VCaP (cell line): ENCODE results near the gene PLA2G7.

Experiments
- H3K27ac ChIP-seq: fragments of 450-650 bp; 2 replicates; pipeline ENCODE4 v1.5.1; 2017
- TF ChIP-seq, protein P1 (sequence below): fragments of 450-650 bp; conservative IDR thresholded peaks from 2 replicates; pipeline ENCODE4 v1.5.1; 2017; ENCODE audit warnings: mild to moderate bottlenecking, moderate library complexity

The PLA2G7 gene

DNA sequence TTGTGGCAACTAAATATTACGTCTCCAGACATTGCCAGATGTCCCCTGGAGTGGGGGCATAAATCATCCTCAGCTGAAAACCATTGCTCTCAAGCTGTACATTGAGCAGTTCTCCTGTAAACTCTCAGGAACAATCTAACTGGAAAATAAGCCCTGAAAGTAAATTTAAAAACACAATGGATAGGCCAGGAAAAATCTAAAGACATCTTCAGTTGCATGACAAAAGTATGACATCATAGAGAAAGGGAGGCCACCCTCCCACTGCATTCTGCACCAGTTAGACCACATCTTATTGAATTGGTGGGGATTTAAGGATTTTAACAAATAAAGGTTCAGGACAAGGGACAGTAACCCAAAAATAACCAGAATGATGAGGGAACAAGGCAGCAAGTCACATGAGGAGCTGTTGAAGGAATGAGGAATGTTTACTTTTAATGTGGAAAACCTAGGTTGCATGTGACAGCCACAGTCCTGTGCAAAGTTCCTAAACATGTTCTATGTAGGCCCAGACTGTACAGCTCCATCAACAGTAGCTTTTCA lies 5.3 kb downstream of the PLA2G7 start:
- no peak overlapping the region for H3K27ac ChIP-seq
- TF ChIP-seq, protein P1, sequence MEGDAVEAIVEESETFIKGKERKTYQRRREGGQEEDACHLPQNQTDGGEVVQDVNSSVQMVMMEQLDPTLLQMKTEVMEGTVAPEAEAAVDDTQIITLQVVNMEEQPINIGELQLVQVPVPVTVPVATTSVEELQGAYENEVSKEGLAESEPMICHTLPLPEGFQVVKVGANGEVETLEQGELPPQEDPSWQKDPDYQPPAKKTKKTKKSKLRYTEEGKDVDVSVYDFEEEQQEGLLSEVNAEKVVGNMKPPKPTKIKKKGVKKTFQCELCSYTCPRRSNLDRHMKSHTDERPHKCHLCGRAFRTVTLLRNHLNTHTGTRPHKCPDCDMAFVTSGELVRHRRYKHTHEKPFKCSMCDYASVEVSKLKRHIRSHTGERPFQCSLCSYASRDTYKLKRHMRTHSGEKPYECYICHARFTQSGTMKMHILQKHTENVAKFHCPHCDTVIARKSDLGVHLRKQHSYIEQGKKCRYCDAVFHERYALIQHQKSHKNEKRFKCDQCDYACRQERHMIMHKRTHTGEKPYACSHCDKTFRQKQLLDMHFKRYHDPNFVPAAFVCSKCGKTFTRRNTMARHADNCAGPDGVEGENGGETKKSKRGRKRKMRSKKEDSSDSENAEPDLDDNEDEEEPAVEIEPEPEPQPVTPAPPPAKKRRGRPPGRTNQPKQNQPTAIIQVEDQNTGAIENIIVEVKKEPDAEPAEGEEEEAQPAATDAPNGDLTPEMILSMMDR, result no peak

DNA sequence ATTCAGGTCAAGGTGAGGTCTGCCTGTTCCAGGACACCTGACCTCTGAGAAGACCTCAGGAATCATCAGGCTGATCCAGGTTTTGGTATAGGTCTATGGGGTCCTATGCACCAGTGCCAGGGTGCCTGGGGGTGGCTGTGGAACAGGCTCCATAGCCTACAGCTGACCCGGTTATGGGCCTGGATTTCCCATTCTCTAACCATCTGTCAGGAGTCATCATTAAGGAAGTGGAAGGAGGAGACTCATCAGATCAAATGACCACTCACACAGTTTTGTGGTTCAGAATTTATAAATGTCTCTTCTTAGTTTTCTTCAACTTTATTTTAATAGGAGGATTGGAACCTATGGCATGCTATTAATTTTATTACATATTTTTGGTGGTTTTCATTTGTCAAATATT lies 14.8 kb downstream of the PLA2G7 start:
- no peak overlapping the region for H3K27ac ChIP-seq
- TF ChIP-seq, protein P1, result no peak

DNA sequence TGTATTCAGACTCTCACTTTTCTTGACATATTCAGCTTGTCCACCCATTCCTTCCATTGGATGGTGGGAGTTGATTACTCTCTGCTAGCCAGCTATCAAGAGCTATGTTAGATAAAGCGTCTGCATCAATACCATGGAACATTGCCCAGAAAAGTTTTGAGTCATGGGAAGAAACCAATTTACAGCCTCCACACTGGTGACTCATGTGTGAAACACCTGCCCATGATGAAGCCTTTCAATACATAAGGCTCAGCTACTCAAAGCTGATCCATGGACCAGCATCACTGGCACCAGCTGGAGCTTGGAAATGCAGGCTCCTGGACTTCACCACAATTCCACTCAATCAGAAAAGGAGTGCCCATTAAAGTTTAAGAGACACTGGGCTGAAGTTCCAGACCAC lies 16.1 kb downstream of the PLA2G7 start:
- TF ChIP-seq, protein P1, result no peak

DNA sequence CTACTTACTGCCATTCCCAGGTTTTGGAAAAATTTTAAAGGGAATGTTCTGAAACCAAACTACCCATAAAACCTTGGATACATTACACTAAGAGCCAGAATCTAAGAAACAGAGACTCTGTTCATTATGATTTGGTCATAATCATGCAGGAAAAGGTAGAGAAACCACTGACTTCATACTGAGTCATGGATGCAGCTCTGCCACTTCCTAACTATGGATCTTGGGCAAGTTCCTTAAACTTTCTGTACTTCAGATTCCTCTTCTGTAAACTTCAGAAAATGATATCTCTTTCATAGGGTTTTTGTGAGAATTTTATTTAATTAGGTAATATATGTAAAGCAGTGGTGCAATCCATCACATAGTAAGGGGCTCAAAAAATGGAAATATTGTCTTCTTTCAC lies 20.0 kb downstream of the PLA2G7 start:
- TF ChIP-seq, protein P1, result no peak

More for the DNA sequence above, 16.1 kb downstream of the PLA2G7 start:
- H3K27ac ChIP-seq, result no peak overlapping the region

DNA sequence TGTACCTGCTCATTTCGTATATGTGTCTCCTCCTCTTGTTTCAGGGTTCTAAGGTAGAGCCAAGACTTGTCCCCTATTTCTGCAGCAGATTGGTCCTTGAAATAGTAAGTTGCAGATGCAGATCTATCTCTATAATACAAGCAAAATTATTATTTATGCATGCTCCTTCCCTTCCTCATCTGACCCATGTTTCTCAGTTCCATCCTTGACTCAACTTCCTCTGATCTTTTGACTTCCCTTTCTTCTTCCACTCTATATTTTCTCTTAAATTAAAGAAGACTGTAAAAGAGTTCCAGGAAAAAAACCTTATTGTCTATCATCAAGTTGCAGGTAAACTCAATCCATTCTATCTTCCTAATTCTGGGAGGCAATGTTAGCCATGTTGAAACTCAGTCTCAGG lies 23.7 kb downstream of the PLA2G7 start:
- TF ChIP-seq, protein P1, result no peak
- H3K27ac ChIP-seq, result no peak overlapping the region

More for the DNA sequence above, 20.0 kb downstream of the PLA2G7 start:
- H3K27ac ChIP-seq, result no peak overlapping the region

DNA sequence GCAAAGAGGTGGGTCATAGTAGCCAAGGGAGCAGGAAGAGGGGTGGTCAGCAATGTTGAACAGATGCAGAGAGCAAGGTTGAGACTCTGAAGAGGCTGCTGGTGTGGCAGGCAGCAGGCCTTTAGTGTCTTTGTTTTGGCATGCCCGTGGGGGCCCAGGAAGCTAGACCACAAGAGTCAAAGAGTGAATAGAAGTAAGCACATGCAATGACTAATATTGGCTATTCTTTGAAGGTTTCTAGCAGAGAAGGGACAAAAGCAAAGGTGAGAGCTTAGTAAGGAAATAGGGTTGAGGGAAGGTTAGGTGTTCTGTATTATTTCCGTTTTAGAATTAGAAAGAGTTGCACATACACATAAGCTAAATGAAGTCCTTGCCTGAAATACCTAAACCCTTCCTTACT lies 28.7 kb downstream of the PLA2G7 start:
- no peak overlapping the region for H3K27ac ChIP-seq
- TF ChIP-seq, protein P1, result no peak

DNA sequence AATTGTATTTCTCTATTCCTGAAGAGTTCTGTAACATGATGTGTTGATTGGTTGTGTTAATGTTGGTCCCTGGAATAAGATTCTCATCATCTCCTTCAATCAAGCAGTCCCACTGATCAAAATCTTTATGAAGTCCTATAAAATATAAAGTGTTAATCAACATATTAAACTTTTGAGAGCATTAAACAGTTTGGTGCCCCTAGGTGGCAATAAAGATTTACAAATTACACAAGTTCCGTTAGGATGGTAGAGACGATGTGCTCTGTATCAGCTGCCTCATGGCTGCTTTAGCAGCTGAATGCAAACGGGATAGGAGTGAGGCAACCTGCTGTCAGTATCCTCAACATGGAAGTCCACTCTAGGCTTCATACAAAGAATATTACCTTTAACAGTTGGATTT lies 30.6 kb downstream of the PLA2G7 start:
- TF ChIP-seq, protein P1, result peak; percentile 51
- no peak overlapping the region for H3K27ac ChIP-seq

DNA sequence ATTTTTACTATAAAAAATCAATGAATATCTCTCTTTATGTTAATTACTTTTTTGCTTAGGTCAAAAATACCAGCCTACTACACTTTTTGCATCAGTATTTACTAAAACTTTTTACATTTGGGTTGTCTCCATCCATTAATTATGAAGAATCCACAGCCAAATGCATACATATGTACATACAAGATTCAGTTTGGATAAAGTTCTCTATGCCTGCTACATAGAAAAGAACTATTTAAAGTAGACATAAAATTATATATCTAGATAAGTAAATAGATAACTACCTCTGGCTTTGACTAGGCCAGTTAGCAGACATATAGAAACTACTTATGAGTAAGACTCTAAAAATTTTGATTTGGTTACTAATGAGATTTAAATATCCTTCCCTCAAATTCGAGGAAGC lies 35.2 kb downstream of the PLA2G7 start:
- H3K27ac ChIP-seq, result no peak overlapping the region
- TF ChIP-seq, protein P1, result no peak
